DLD1 (cell line): ENCODE data around the gene CFAP77.

Experiments
- in situ Hi-C: cut with HindIII; loops from 2 replicates; pipeline ENCODE4 v1.10.0; 2017; ENCODE audit warnings: low sequenced_read_pairs

The CFAP77 gene

DNA sequence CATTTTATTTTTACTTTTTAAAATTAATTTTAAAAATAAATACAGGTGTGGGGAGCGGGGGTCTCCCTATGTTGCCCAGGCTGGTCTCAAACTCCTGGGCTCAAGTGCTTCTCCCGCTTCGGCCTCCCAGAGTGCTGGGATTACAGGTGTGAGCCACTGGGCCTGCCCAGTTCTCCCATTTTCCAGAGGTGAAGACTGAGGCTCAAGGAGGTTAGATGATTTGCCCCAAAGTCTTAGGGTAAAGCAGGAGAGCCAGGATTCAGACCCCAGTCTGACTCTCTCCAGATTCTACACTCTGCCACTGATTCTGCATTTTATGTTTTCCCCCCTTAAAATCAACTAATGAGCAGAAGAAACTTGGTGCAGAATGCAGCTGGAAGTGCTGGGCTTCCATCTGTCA, 36.9 kb downstream of the CFAP77 start:
- in situ Hi-C loops = no loop called here

DNA sequence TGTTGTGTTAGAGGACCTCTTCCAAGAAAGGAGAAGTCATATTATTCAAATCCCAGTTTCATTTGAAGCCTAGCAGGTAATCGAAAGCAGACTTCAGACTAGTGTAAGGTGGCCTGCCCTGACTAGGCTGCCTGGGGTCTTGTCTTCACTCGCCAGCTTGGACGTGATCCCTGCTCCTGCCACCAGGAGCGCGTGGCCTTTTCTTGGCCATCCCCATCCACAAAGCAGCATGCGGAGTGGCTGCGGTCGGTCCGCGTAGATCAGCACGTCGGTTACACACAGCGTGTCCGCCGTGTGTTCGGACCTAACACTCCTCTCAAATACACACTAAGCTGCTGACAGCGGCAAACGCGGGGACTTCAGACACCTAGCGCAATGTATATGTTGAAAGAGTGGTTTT, 37.3 kb downstream of the CFAP77 start:
- in situ Hi-C loops = no loop called here

DNA sequence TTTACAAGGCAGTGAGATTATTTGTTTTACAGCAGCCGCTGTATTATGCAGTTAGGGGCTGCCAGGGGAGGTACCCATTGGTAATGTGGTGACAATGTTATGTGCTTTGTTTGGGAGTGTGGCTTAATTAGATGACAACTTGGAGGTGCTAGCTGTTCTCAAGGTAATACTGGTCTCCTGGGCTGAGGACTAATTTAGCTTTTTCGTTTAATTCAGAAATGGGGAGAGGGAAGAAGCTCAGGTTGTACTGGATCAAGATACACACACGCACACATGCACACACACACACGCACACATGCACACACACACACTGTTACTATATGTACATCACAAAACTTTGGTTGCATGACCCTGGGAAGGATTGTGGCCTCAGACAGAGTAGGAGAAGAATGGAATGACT, 37.9 kb downstream of the CFAP77 start:
- in situ Hi-C loops = no loop called here

DNA sequence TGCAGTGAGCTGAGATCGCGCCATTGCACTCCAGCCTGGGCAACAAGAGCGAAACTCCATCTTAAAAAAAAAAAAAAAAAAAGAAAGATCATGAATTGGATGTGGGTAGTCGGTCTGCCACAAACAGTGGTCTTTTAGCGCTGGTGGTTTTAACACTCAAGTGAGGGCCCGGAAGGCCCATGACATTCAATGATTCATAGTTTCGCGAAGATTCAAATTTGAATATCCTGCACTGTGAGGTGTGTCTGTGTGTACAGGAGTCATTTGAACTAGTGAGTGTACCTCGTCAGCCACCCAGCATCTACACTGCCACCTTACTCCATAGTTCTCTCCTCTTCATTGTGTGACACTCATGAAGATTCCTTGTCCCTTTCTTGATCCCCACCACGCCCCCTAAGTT, 41.3 kb downstream of the CFAP77 start:
- in situ Hi-C loops = no loop called here

DNA sequence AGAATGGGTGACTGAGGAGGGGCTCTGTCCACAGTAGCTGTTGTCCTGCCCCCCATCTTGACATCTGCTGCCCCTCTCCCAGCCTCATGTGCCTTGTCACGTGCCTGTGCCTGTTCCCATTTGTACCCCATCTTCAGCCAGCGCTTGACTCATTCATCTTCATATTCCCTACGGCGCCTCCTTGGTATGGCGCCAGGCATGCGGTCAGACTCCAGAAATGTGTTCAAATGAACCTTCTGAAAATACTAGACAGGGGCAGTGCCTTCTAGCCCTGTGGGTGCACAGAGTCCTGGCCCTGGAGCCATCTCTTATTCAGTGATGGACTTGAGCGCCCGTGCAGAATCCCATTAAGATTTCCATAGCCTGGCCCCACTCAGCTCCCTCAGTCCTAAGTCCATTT, 46.2 kb downstream of the CFAP77 start:
- in situ Hi-C loops = no loop called here

DNA sequence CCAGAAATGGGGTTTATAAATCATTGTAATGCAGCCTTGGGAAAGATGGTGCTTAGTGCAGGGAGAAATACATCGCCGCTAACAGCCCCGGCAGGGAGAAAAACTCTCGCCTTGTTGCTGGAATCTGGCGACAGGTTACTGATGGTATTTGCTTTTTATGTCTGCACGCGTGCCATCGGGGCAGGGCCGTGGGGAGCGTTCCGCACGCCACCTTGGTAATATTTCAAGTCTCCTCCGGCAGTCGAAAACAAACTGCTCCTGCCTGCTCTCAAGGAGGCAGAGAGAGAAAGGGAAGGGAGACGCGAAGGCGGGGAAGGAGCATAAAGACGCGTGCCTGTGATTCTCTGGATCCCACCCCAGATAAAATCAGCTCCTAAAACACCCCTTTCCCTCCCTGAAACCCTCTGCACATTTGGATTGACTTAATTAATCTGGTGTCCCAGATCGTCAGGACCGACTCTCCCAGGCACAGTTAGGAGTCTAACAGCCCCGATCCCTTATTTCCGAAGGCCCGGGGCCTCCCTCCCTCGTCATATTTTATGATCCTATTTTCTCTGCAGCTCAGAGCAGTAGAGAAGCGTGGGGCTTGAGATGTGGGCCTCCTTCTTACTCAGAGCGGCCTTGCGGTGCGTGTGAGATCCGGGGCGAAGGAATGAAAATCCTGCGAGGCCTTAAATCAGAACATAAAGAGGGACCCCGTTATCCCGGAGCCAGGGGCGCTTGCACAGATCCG, 47.7 kb downstream of the CFAP77 start:
- in situ Hi-C loops = no loop called here

DNA sequence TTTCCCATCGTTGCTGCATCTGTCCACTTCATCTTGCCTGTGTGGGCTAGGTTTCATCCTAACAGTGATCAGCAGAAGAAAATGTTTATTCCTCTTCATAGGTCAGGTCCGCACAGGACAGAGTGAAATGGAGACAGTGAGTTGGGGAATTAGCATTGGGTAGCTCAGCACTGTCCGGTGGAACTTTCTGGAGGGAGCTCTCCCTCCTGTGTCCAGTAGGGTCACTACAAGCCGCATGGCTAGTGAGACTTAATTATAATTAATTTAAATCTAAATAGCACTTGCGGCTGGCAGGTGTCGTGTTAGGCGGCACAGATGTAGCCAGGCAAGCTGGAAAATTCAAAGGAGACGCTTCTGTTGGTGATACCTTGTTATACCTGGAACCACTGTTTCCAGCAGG, 48.4 kb downstream of the CFAP77 start:
- in situ Hi-C loops = no loop called here

DNA sequence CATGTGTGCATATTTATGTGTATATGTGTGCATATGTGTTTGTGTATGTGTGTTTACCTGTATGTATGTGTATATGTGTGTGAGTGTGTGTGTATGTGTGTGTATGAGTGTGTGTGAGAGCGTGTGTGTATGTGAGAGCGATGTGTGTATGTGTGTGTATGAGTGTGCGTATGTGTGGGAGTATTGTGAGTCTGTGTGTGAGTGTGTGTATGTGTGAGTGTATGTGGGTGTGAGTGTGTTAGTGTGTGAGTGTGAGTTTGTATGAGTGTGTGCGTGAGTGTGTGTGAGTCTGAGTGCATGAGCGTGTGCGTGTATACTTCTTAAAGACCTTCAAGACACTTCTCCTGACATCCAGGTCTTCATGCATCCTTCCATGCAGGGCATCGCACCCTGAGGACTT, 49.6 kb downstream of the CFAP77 start:
- in situ Hi-C loops = no loop called here

DNA sequence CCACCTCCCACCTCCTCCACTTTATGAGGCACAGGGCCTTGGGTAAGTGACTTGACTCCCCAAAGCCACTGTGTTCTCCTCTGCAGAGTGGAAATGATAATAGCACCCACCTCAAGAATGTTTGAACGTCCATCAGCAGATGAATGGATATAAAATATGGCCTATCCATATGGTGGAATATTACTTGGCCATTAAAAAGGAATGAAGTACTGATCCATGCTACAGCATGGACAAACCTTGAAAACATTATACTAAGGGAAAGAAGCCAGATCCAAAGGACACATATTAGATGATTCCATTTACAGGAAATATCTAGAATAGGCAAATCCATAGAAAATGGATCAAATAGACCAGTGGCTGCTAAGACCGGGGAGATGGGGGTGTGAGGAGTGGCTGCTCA, 50.2 kb downstream of the CFAP77 start:
- in situ Hi-C loops = no loop called here

DNA sequence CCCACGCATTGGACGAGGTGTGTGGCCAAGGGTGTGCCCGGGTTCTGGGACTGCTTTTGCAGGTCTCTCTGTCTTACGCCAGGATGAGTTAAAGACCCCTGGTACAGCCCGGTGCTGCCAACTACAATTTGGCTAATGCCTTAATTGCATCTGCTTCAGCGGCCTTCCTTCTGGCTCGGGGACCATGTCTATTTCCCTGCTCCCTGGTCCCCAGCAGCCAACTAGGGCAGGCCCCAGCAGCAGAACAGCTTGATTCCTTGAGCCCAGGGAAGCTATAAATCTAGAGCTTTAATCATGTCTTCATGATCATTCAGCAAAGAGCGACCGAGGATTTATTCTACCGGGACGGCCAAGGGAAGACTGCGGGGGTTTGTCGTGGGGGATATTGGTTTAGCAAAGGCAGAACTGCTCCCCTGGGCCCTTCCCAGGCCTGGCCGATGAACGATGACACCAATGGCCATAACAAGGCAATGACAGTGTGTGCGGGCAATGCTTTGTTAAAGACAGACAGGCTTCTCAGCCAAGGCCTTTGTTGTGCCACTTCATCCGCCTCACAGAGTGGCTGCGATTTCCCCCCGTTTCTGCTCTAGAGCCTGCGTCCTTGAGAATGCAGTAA, 51.4 kb downstream of the CFAP77 start:
- in situ Hi-C loops = no loop called here

DNA sequence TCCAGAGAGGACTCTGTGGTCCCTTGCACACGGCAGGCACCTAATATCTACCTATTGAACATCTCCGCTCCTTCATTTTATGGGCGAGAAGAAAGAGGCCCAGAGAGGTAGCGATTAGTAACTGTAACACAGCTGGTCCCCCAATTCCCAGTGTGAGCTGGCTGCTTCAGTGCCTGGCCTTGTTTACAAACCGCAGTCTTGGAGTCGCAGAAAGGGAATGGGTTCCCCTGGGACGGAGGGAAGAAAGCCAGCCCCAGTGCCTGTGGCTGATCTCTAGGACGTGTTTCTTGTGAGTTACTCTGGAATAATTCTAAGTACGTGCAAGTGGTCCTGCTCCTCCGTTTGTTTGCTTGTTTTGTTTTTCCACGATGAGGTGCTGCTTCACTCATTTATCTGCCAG, 52.0 kb downstream of the CFAP77 start:
- in situ Hi-C loops = no loop called here

DNA sequence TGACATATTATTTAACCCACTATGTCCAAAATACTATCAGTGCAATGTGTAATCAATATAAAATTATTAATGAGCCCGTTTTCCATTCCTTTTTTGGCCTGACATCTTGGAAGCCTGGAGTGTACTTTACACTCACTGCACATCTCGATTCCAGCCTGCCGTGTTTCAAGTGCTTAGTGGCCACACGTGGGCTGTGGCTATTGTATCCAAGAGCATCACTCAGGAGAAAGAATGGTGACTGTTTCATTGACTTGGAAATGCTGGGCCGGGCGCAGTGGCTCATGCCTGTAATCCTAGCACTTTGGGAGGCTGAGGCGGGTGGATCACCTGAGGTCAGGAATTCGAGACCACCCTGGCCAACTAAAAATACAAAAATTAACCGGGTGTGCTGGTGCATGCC, 54.5 kb downstream of the CFAP77 start:
- in situ Hi-C loops = no loop called here

DNA sequence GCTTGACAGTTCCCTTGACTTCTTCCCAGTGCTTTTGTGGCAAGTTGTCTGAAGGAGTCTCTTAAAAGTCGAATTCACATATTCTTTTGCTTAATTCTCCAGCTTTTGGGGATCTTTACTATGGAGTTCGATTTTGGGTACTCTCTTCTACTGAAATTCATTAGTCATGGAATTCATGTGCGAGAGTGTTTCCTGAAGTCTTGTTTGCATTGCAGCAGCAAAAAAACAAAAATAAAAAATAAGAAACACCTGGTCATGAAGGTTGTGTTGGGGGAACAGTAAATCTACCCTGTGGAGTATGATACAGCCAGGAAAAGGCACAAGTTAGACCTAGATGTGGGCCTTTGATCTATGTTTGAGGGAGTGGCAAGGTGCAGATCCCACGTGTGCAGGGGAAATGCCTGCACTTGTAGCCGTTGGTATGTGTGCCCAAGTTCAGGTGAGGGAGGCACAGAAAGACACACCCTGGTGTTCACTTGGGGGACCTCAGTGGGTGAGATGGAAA, 55.2 kb downstream of the CFAP77 start:
- in situ Hi-C loops = no loop called here

DNA sequence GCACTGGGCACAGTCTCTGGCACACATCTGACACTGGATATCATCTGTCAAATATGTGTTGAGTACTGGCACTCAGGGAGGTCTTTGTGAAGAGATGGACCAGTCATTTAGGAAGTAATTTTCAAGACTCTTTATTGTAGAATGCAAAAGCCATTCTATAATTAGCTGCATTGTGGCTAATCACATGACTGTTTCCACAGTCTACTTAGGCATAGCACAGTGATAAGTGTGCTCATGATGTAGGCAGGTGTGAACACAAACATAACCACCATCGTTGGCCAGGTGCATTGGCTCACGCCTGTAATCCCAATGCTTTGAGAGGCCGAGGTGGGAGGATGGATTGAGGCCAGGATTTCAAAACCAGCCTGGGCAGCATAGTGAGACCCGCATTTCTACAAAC, 62.2 kb downstream of the CFAP77 start:
- in situ Hi-C loops = no loop called here

DNA sequence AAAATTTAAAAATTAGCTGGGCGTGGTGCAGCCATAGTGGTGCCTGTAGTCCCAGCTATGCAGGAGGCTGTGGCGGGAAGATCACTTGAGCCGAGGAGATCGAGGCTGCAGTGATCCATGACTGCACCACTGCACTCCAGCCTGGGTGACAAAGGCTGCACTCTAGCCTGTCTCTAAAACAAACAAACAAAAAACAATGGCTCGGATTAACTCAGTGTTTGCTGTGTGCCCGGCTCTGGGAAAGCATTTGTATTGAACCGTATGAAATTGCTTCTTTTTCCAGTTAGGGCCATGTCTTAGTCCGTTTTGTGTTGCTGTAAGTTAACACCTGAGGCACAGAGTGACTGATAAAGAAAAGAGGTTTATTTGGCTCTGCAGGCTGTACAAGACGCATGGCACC, 62.6 kb downstream of the CFAP77 start:
- in situ Hi-C loops = no loop called here

DNA sequence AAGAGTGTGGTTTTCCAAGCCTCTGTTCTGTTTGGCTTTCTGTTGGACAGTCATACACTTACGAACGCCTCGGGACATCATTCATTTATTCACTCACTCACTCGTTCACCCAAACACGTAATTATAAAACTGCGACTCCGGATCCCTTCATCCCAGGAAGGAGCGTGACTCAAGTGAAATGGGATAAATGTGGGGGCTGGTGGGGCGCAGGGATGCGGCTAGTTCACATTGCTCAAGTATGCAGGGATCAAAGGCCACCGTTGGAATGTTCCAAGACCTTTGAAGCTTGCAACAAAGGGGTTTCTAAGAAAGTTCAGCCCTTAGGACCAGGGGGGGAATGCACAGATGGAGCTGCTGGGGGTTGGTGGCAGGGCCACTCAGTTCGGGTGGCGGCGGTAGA, 64.2 kb downstream of the CFAP77 start:
- in situ Hi-C loops = no loop called here

DNA sequence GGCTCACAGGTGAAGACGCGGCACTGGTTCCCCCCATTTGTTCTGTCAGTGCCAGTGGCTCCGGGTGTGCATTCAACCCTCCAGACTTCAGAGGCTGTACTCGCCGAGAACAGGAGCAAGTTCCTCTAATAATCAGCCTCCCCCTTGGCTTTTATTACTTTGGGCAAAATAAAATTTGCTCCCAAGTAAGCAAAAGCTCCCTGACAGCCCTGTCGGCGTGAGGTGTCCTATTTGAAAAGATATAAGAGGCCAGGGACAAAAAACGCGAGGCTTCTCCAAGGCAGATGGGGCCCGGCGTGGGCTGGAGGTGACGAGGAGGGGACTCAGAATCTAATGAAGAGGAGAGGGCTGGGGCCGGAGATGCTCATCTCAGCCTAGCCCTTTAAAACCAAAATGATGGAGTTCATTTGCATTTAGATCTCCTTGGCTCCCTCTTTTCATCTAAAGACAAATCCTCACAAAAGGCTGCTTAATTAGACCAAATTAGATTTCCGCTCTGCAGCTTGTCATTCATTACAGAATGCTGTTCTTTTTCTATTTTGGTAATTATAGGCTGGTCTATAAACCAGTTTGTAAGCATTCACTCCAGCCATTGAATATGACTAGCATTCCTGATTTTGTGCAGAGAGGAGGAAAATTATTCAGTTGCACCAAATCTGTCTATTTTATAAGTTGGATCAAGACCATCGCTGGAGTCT, 68.5 kb downstream of the CFAP77 start:
- in situ Hi-C loops = no loop called here

DNA sequence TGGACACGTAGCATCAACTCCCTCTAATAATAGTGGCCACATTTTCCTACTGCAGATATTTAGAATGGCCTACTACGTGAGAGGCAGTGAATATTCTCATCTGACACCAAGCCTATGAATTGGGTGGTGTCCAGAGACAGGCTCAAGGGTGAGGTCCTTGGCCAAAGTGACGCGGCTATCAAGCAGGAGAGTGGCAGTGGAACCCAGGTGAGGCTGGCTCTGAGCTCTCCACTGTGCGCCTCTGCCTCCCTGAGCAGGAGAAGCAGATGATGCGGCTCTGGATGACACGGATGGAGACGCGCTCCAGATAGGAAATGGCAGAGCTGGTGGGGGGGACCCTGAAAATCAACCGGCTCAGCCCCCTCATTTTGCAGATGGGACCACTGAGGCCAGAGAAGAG, 69.7 kb downstream of the CFAP77 start:
- in situ Hi-C loops = no loop called here

DNA sequence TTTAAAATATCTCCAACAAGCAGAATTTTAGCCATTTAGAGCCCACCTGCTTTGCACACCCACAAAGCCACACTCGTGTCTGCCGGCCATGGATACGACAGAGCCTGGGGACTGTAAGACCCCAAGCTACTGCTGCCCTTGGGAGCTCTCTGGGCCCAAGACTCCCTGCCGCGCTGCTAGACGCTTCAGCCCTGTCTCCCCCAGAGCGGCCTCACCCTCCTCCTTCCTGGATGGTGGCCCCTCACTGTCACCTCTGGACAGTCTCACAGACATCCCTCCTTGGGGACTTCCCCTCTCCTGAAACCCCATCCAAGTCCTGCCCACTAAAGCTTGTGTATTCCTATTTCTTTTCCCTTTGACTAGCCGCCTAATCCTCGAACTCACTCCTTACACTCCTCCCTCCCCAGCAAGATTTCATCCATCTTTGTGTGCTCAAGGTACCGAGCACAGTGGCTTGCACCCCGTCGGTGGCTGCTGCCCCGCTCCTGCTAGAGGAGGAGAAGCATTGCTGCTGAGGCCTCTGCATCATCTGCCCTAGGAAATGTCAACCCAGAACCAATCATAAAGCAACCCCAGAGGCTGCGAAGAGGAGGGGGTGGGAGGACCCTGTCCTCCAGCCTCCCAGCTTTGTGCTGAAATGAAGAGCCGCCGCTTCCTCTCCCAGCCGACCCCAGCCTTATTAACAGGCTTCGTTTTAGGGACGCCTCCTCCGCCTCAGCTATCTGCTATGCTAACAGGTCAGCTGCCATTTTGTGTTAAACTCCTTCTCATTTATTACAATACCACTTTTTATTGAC, 71.2 kb downstream of the CFAP77 start:
- in situ Hi-C loops = no loop called here

DNA sequence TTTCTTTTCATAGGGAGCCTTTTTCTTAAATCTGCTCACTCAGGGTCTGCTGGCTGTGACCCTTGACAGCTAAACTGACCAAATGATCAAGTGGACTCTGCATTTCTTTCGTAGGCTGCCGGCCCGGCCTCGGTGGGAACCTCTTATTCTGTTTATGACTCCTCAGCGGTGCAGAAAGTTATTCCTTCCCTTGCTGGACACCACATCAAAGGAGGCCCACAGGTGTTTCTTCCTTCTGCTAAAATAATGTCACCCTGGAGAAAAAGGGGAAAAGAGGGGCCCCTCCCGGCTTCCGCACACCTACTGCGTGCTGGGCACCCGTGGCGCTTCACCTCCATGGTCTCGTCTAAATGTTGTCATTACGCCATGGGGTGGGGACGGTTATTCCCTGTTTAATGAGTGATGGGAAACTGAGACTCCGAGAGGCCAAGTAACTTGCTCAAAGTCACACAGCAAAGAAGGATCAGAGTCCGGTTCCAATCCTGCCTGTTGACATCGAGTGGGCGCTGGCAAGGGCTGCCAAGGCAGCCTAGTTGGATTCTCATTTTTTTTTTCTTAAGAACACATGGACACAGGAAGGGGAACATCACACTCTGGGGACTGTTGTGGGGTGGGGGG, 72.3 kb downstream of the CFAP77 start:
- in situ Hi-C loops = no loop called here

DNA sequence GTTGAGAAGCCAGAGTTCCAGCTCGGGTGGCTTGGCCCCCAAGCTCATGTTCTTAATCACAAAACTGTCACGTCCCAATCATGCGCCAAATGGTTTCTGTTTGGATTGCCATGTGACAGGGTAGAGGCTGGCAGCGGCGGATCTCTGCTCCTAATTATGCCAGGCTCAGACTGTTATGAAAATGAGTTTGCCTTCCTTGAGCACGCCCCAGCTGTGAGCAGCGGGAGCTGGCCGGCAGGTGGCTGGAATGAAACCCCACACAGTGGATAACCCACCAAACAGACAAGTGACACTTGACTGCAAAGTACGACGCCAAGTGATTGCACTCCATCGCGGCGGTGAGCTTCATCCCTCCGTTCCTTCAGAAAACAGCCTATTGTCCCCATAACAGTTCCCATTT, 75.4 kb downstream of the CFAP77 start:
- in situ Hi-C loops = no loop called here
